ENCODE results near the gene TNRC6C. TPM values are rescaled to one million over a fixed set of nuclear protein-coding genes. Genes with fewer than 3 reads are reported as not detected.

Gene TNRC6C
- total RNA-seq, 4 donors from 2014 or later: 4.8 to 14.5 (median 11.6) TPM

DNA sequence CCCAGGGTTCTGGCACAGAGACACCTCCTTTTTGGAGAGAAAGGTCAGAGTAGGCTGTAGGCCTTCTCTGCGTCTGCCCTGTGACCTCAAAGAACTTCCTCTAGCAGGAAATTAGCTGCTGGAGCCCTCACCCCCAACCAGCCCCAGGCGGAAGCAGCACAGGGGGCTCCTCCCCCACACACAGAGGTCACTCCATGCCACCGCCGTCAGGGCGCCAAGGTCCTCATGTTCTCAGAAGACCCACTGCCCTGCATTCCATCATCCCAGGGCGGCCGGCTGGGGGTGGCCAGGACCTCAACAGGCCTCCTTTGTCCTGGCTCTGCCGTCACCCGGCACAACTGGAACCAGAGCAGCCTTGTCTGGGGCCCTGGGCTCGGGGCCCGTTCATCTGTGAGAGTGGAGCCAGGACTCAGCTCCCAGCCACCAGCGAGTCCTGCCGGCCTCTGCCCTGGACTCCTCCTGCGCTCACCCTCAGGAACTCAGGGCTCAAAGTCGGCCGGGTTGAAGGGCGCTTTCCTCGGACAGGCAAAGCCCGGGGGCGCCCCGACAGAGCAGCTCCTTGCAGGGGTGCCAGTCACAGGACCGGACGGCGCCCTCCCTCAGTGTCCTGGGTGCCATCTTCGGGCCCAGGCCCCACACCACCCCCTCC lies 168.9 kb downstream of the TNRC6C start:
- H3K4me3 ChIP-seq: peak overlapping the region; percentile 69
- WGBS: 3% methylated on average over 12 of the region's 25 CpGs
- no peak for TF ChIP-seq EP300 (IDR thresholded peaks at IDR 0.05)
- peak in 1 of 2 donors; percentile 31 for TF ChIP-seq POLR2A (IDR thresholded peaks at IDR 0.05)
- H3K36me3 ChIP-seq: peaks cover 34% of the 10 kb centered on the region
- DNase-seq (ENCODE audit: low spot score in 2 of 2): peak in 1 of 2 donors; percentile 91
- H3K27me3 ChIP-seq: no peaks in the 10 kb centered on the region
- H3K9me3 ChIP-seq: no peaks in the 10 kb centered on the region
- peak overlapping the region; percentile 89 for H3K27ac ChIP-seq
- H3K4me1 ChIP-seq: peaks cover 80% of the 10 kb centered on the region

- H3K4me1 ChIP-seq: peaks cover 84% of the 10 kb centered on the region
- peak; percentile 68 to 80 for DNase-seq (ENCODE audit: low spot score in 2 of 2)
Observed at GRCh38 chr17:78127888-78128550, 169.5 kb downstream of the TNRC6C start.

GRCh38 chr17:78128551-78129350 lies 170.2 kb downstream of the TNRC6C start, which contains the start of gene TMC6:
Gene TMC6 (minus strand): TSS chr17:78128755. CDS start chr17:78126832, 1,923 bp downstream.
- no peaks in the 10 kb centered on the region for H3K27me3 ChIP-seq
- peak within 1 kb of the TSS; percentile 69 for H3K4me3 ChIP-seq
- H3K36me3 ChIP-seq: peaks cover 20% of the 10 kb centered on the region
- WGBS: 5% methylated on average over 10 of the region's 54 CpGs
- no peaks in the 10 kb centered on the region for H3K9me3 ChIP-seq
- H3K4me1 ChIP-seq: peaks cover 84% of the 10 kb centered on the region
- TF ChIP-seq POLR2AphosphoS5 (IDR thresholded peaks at IDR 0.05): no peak
- no peak for TF ChIP-seq EP300 (IDR thresholded peaks at IDR 0.05)
- TF ChIP-seq POLR2A (IDR thresholded peaks at IDR 0.05): no peak
- TF ChIP-seq CTCF (IDR thresholded peaks at IDR 0.05): no peak
- DNase-seq (ENCODE audit: low spot score in 2 of 2): peak; percentile 77 to 81
- H3K27ac ChIP-seq: peak within 1 kb of the TSS; percentile 89

More at GRCh38 chr17:78127888-78128550, 169.5 kb downstream of the TNRC6C start:
- H3K27ac ChIP-seq: peak overlapping the region; percentile 89
- H3K9me3 ChIP-seq: no peaks in the 10 kb centered on the region
- under 1% methylated on average over 20 of the region's 39 CpGs for WGBS
- TF ChIP-seq POLR2AphosphoS5 (IDR thresholded peaks at IDR 0.05): no peak
- no peak for TF ChIP-seq POLR2A (IDR thresholded peaks at IDR 0.05)
- peaks cover 28% of the 10 kb centered on the region for H3K36me3 ChIP-seq
- peak overlapping the region; percentile 69 for H3K4me3 ChIP-seq
- H3K27me3 ChIP-seq: no peaks in the 10 kb centered on the region

DNA sequence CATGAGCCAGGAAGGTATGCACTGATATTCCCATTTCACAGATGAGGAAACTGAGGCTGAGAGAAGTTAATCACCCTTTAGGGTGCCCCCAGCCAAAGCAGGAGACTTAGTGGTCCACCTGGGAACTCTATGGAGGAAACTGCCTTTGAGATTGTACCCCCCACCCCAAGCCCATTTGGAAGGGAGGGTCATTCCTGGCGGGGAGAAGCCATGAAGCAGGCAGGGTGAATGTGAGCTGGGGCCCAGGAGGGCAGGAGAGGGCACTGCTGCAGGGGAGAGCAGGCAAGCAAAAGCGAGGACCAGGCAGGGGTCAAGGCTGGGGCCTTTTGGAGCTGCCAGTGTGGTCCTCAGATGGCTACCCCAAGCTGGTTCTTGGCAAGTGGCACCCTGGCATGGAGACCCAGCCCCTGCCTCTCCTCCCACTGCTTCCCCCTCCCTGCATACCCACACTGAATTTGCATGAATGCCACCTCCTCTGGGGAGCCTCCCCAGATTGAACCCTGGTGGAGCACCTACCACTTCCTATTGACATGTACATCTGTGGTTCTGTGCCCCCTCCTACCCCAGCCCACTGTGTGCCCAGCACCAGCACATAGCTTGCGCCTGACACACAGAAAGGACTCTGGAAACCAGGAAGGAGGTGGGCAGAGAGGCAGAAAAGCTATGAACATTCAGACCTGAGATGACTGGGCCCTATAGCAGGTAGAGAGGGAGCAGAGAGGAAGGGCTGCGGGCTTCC lies 171.0 kb downstream of the TNRC6C start:
- no peak overlapping the region for H3K4me3 ChIP-seq

DNA sequence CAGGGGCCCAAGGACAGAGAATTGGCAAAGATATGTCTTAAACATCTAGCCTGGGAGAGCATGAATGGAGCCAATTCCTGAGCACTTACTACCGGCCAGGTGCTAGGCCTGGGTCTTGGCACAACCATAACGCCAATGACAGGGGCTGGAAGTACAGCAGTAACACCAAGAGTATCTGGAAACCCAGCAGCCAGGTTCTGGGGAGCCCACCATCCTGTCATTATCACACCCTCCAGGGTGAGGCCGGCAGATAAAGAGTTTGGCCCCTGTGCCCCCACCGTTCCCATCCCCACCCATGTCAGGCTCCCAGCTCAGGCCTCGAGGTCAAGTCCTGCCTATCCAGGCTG lies 171.6 kb downstream of the TNRC6C start:
- Histone ChIP-seq H3K4me3 (no peak overlapping the region), H3K9me3 (no peaks in the 10 kb centered on the region), H3K27ac (peak overlapping the region; percentile 40), H3K27me3 (no peaks in the 10 kb centered on the region), H3K4me1 (peaks cover 74% of the 10 kb centered on the region), H3K36me3 (peaks cover 7% of the 10 kb centered on the region)
- peak in 1 of 2 donors; percentile 63 for DNase-seq (ENCODE audit: low spot score in 2 of 2)
- no peak for TF ChIP-seq EP300 (IDR thresholded peaks at IDR 0.05)
- no peak for TF ChIP-seq POLR2AphosphoS5 (IDR thresholded peaks at IDR 0.05)
- TF ChIP-seq POLR2A (IDR thresholded peaks at IDR 0.05): no peak
- no peak for TF ChIP-seq CTCF (IDR thresholded peaks at IDR 0.05)
- 56% methylated on average over 2 of the region's 5 CpGs for WGBS

More for the DNA sequence above, 171.0 kb downstream of the TNRC6C start:
- WGBS: 81% methylated on average over 4 of the region's 4 CpGs
- TF ChIP-seq EP300 (IDR thresholded peaks at IDR 0.05): no peak
- TF ChIP-seq POLR2A (IDR thresholded peaks at IDR 0.05): no peak
- no peak for TF ChIP-seq CTCF (IDR thresholded peaks at IDR 0.05)
- TF ChIP-seq POLR2AphosphoS5 (IDR thresholded peaks at IDR 0.05): no peak
- Histone ChIP-seq H3K9me3 (no peaks in the 10 kb centered on the region), H3K27me3 (no peaks in the 10 kb centered on the region), H3K27ac (peak overlapping the region; percentile 89), H3K4me1 (peaks cover 79% of the 10 kb centered on the region), H3K36me3 (peaks cover 13% of the 10 kb centered on the region)
- DNase-seq (ENCODE audit: low spot score in 2 of 2): peak in 1 of 2 donors; percentile 63

All from suprapubic skin (tissue), 4 donors.